ENCODE data around the gene CACNG7.

The CACNG7 gene

DNA sequence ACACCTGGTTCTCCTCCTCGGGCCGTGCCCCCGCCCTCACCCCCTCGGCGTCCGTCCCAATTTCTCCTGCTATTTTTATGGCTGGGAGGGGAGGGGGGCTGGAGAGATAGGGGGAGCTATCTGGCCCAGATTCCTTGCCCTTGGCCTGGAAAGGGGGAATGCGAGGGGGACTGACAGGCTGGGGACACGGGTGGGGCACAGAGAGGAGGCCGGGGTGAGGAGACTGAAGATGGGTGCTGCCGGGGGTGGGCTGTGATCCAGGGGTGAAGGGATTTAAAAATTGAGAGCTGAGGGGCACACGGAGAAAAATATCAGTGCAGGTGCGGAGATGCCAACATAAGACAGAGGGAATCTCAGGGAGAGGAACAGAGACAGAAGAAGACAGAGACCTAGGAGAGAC lies 24.8 kb upstream of the CACNG7 start:
- TF ChIP-seq CTCF (conservative IDR thresholded peaks at IDR 0.05; ENCODE audit: low read length), result no peak
- DNase-seq (ENCODE audit: low read depth), result no peak
- H3K4me3 ChIP-seq (ENCODE audit: low read length), result no peak overlapping the region

GRCh38 chr19:53885036-53885435 lies 24.0 kb upstream of the CACNG7 start:
- H3K4me3 ChIP-seq (ENCODE audit: low read length), result no peak overlapping the region
- no peak for DNase-seq (ENCODE audit: low read depth)
- TF ChIP-seq CTCF (conservative IDR thresholded peaks at IDR 0.05; ENCODE audit: low read length), result no peak

DNA sequence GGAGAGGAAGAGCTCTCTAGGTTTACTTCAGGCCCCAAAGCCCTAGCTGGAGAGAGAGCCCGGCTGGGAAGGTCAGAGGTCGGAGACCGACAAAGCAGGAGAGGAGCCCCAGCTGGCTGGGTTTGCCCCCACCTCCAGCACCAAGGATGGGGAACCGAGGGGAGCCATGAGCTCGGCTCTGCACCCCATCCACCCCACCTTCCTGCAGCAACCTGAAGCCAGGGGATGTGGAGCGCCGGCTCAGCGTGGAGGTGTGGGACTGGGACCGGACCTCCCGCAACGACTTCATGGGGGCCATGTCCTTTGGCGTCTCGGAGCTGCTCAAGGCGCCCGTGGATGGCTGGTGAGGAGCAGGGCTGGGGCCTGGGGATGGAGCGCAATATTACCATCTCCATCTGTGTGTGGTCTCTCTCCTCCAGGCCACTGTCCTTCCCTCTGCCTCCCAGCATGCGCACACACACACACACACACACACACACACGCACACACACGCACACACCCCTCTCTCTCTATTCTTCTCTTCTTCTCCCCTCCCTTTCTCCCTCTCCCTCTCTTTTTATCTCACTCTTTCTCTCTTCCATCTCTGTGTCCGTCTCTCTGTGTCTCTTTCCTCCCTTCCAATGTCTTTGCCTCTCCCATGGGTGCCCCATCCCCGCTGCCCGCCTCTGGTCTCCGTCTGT lies 16.6 kb upstream of the CACNG7 start:
- TF ChIP-seq CTCF (conservative IDR thresholded peaks at IDR 0.05; ENCODE audit: low read length), result no peak
- no peak overlapping the region for H3K4me3 ChIP-seq (ENCODE audit: low read length)
- no peak for DNase-seq (ENCODE audit: low read depth)

GRCh38 chr19:53892981-53893325 lies 16.1 kb upstream of the CACNG7 start:
- H3K4me3 ChIP-seq (ENCODE audit: low read length), result no peak overlapping the region
- no peak for TF ChIP-seq CTCF (conservative IDR thresholded peaks at IDR 0.05; ENCODE audit: low read length)
- DNase-seq (ENCODE audit: low read depth), result no peak

DNA sequence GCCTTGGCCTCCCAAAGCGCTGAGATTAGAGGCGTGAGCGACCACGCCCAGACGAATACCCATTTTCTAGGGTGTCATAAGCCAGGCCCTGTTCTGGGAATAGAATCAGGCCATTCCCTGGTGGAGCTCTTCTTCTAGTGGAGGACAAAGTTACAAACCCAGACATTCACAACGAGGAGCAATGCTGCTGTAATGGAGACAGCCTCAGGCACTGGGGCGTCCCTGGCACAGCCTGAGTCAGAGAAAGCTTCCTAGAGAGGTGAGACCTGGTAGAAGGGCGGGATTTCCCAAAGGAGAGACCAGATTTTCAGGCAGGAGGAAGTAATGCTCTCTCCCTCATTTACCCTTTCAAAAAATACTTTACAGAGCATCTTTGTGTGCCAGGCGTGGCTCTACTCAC lies 14.4 kb upstream of the CACNG7 start:
- TF ChIP-seq CTCF (conservative IDR thresholded peaks at IDR 0.05; ENCODE audit: low read length), result no peak
- H3K4me3 ChIP-seq (ENCODE audit: low read length), result no peak overlapping the region
- no peak for DNase-seq (ENCODE audit: low read depth)

GRCh38 chr19:53896682-53897081 lies 12.4 kb upstream of the CACNG7 start:
- TF ChIP-seq CTCF (conservative IDR thresholded peaks at IDR 0.05; ENCODE audit: low read length), result no peak
- no peak for DNase-seq (ENCODE audit: low read depth)

GRCh38 chr19:53897459-53897858 lies 11.6 kb upstream of the CACNG7 start:
- TF ChIP-seq CTCF (conservative IDR thresholded peaks at IDR 0.05; ENCODE audit: low read length), result no peak
- no peak for DNase-seq (ENCODE audit: low read depth)
- no peak overlapping the region for H3K4me3 ChIP-seq (ENCODE audit: low read length)

More at GRCh38 chr19:53896682-53897081, 12.4 kb upstream of the CACNG7 start:
- no peak overlapping the region for H3K4me3 ChIP-seq (ENCODE audit: low read length)

Measured in AG10803 (cell line).